Ovary (tissue), 3 donors: ENCODE measurements around the gene ODF2L.

Source experiments
- CTCF ChIP-seq, 3 donors: fragments of 450-650 bp in 2 of 3; fragments of 200-600 bp in 1 of 3; IDR thresholded peaks; one replicate each; pipeline versions ENCODE4 v1.5.1 to v1.8.0; 2016 to 2022; ENCODE audit warnings: antibody characterized with exemption in 3 of 3, mild to moderate bottlenecking in 1 of 3
- EP300 ChIP-seq: sonication (generic); formaldehyde crosslinking; IDR thresholded peaks from one replicate; pipeline ENCODE4 v1.6.1; 2017; ENCODE audit warnings: antibody characterized with exemption
- POLR2A ChIP-seq: fragments of 450-650 bp; IDR thresholded peaks from one replicate; pipeline ENCODE4 v1.6.1; 2017; ENCODE audit warnings: antibody characterized with exemption, mild to moderate bottlenecking, moderate library complexity
- donor health status: DM: no; HTN: no; CAD: no.

GRCh38 chr1:86429835-86430234 lies 33.7 kb upstream of the ODF2L start:
- no peak for TF ChIP-seq CTCF (IDR thresholded peaks at IDR 0.05)
- peak; percentile 62 for TF ChIP-seq EP300
- TF ChIP-seq POLR2A: no peak
